GM03348 (cell line): ENCODE data around the gene ALOX15.
"Not testable (repeated sequence)": the region's sequence is repeated elsewhere in the genome, so short reads cannot be mapped to it uniquely, and the experiment has no call there.

Experiments used
- DNase-seq: peaks from one replicate; pipeline ENCODE4 v3.0.0; 2012; ENCODE audit warnings: low spot score

ALOX15 gene

GRCh38 chr17:4592240-4593005, 49.1 kb downstream of the ALOX15 start:
- DNase-seq = no peak

DNA sequence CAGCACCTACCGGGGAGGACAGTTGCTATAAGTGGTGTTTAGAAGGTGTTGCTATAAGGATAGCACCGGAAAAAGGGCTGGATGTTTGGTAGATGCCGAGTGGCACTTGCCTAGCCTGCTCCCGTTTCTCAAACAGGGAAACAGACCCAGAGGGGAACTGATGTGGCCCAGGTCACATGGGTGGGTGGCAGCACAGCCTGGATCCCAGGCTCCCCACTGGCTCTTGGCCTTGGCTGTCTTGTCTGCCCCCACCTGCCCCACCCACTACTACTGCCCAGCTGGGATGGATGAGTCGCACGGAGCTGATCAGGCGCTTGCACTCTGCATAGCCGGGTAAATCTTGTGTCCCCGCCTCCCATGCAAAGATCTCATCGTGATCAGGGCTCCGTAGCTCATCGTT, 49.9 kb downstream of the ALOX15 start:
- DNase-seq = no peak

DNA sequence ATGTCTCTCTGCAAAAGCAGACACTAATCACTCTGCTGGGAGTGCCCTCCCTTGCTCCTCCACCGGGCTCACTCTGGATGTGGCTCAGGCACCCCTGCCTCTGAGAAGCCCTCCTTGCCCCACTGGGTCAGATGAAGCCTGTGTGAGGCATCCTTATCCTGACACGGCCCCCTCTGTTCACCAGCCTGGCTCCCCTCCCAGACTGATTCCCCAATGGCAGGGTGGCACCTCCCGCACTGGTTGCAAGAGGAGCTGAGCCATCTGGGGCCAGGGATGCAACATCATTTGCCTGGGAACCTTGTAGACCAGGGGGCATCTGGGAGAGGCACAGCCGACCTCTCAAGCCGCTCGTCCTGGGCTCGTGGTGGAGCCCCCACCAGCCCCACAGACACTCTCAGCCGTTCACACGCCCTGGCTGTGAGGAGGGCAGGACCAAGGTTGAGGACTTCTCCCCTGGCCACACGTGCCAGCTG, 50.5 kb downstream of the ALOX15 start:
- no peak for DNase-seq

- DNase-seq = not testable (repeated sequence)
These were observed 51.4 kb downstream of the ALOX15 start for GRCh38 chr17:4590042-4590441.

DNA sequence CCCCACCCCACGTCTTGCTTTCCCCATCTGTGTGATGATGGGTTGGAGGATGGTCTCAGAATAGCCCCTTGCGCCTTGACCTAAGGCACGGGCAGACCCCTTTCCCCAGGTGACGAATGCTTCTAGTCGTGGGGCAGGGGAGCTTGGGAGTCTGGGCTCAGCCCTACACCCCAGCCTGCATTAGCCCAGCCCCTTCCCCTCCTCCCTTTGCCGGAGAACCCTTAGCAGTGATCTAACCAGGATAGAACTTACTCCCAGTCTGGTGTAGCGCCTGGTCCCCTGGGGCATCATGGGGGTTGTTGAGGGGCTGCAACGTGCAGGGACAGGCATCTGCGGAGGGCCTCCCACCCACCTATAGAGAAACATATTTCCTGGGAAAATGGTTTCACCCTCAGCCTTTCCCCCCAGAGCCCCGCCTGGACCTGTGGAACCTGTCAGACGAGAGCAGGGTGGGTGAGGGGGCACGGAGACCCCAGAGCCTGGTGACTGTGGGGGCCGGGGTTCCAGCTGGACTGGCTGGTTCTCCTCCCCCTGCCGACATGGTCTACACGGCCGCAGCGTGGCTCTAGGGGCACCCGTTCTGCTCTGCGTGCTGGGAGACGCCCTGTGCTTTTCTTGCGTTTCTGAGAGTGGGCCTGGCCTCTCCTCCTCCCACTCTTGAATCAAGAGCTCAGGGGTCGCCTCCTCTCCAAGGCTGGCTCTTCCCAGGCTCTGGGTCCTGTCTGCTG, 52.4 kb downstream of the ALOX15 start:
- DNase-seq = no peak

- no peak for DNase-seq
These were observed 53.1 kb downstream of the ALOX15 start for GRCh38 chr17:4588391-4588790.

- no peak for DNase-seq
These were observed 53.7 kb downstream of the ALOX15 start for GRCh38 chr17:4587803-4588202.

- DNase-seq = no peak
These were observed 54.3 kb downstream of the ALOX15 start for GRCh38 chr17:4587195-4587594.

DNA sequence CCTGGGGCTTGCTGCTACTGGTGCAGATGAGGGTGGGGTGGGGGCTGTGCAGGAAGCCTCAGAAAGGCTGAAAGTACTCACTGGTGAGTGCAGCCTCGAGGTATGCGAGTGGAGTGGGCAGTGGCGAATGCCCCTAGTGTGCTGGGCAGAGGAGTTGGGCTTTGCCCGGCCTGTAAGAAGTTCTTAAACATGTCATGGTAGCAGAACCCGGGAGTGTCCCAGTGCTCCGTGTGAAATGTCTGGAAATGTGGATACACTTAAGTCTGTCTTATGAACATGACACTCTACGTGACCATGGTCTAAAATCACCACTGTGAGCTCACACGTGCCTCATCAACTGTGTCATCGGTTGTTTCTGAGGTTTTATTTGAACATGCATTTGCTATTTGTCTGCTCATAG, 55.4 kb downstream of the ALOX15 start:
- no peak for DNase-seq

DNA sequence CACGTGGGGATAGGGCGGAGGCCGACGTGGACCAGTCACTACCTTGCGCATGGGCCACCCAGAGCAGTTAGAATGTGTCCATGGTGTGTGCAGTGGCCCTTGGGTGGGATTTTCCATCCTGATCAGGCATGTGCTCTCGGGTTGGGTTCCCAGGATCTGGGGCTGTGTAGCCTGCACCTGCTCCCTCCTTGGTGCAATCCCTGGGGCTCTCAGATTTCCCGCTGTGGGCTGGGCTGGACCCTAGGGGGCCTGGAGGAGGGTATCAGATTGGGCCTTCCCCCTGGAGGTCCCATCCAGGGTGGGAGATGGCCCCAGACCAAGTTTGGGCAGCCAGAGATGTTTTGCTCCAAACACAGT, 55.9 kb downstream of the ALOX15 start:
- no peak for DNase-seq

DNA sequence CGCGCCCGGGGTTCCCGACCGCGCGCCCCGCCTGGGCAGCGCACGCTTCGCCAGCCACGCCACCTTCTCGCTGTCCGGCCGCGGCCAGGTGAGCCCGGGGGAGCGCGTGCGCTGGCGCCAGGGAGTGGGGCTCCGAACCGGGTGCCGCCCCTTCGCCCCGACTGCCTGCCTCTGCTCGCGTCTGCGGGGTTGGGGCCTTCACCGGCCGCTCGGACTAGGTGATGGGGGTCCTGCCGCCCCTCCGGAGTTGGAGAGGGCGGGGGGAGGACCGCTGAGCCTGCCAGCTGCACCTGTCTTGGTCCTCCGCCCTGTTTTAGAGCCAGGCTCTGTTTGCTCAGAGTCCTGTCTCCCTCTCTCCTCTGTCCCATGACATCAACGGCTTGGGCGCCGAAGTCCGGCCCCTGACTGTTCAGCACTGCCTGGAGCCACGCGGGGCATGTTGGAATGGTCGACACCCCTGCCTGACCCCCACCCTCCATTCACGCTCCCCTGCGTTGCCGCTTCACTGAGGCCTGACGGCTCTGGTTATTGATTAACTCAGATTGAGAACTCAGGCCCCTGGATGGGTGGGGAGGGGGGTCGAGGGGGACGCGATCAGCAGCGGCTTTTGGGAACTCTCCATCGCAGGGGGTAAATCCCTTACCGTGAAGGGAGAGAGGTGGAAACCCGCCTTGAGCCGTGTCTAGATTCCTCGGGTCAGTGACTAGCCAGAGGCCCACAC, 56.4 kb downstream of the ALOX15 start:
- DNase-seq = no peak

GRCh38 chr17:4584101-4584916, 57.2 kb downstream of the ALOX15 start, which contains the start of gene SMTNL2:
Gene SMTNL2, plus strand, starts transcription at chr17:4584529. Its CDS starts 77 bp downstream, at chr17:4584606.
- DNase-seq = peak; percentile 41

DNA sequence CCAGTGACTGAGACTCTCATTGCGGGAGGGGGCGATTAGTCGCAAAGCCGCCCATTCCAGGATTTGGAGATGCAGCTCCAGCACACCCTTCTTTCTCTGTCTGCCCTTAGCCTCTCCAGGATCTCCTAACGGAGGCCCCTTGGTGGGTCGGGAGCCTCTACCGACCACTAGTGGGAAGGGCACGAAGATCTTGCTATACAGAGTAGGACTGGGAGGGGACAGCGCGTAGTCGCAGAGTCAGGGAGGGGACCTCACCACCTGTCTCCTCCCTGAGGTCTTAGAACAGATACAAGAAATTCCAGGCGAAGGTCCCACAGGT, 57.7 kb downstream of the ALOX15 start:
- DNase-seq = no peak

GRCh38 chr17:4583206-4583605, 58.3 kb downstream of the ALOX15 start:
- no peak for DNase-seq

DNA sequence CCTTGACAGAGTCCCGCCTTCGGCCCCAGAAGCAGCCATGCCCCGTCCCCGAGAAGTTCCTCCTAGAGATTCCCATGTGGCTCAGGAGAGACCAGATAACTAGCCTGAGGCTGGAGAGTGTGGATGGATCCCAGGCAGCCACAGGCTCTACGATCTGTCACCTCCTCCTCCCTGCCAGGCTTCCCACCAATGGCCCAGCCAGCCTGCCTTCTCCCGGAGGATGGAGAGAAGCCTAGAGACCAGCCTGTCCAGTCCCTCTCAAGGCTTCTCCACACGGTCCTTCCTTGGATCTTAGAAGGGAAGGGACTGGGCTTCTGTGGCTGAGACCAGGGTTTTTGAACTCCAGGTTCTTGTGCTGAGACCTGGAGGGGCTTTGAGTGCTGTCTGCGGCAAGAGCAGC, 58.8 kb downstream of the ALOX15 start:
- DNase-seq = no peak

DNA sequence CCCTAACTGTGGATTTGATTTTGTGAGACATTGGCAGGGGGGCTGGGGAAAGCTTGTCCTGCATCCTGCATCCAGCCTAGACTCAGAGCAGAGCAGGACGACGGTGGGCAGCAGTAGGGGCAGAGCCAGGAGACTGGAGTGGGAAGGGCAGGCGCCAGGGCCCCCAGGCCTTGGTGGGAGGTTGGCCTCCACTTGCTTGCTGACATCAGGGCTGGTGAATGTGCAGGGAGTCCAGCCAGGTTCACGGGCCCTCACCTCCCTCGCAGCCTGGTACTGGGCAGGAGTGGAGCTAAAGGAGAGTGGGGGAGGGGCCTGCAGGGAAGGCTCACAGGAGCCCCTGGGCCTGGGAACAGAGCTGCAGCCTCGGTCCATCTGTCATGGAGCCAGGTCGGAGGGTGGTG, 59.4 kb downstream of the ALOX15 start:
- no peak for DNase-seq
